Thyroid gland (tissue), 4 donors: ENCODE results near the gene SECISBP2L. TPM values are rescaled to one million over a fixed set of nuclear protein-coding genes. Genes with fewer than 3 reads are reported as not detected.

Experiments used
- DNase-seq, 2 donors: peaks; one replicate each; pipeline ENCODE4 v3.0.0-alpha.2; 2019
- H3K27ac ChIP-seq, 3 donors: fragments of 200-600 bp; sonication (generic); 1 replicate in 2 of 3; 2 replicates in 1 of 3; pipeline ENCODE4 v1.5.1; 2016 to 2019; ENCODE audit warnings: mild to moderate bottlenecking in 1 of 3, moderate library complexity in 1 of 3
- H3K27me3 ChIP-seq: fragments of 200-600 bp; sonication (generic); one replicate; pipeline ENCODE4 v1.5.1; 2019
- H3K36me3 ChIP-seq, 2 donors: fragments of 200-600 bp; sonication (generic); one replicate each; pipeline ENCODE4 v1.5.1; 2016 to 2019
- H3K4me1 ChIP-seq, 2 donors: fragments of 200-600 bp; sonication (generic); one replicate each; pipeline ENCODE4 v1.5.1; 2017 to 2019
- H3K4me3 ChIP-seq, 3 donors: fragments of 200-600 bp; sonication (generic); replicated peaks in 1 of 3; 1 replicate in 2 of 3; 2 replicates in 1 of 3; pipeline ENCODE4 v1.5.1; 2016; ENCODE audit warnings: mild to moderate bottlenecking in 1 of 3
- H3K9me3 ChIP-seq: fragments of 200-600 bp; sonication (generic); one replicate; pipeline ENCODE4 v1.5.1; 2017
- POLR2A ChIP-seq, 2 donors: fragments of 450-650 bp; IDR thresholded peaks; one replicate each; pipeline ENCODE4 v1.6.1; 2017; ENCODE audit warnings: antibody characterized with exemption in 2 of 2, mild to moderate bottlenecking in 2 of 2, moderate library complexity in 1 of 2
- WGBS, 2 donors: methylation state at CpG; one replicate each; pipeline ENCODE4 v1.1.5; 2017; 5-methylcytosine and 5-hydroxymethylcytosine counted together
- intact Hi-C: fragments of 100-400 bp; cut with DNase I; formaldehyde crosslinking; loops from one replicate; pipeline ENCODE4 v1.15.1; 2023
- total RNA-seq, 4 donors: library from RNA; depleted of rRNA; stranded (reverse); fragments of >200 nt; gene quantifications; one replicate each; pipeline ENCODE4 v1.2.3, GENCODE V29; 2016
- TF ChIP-seq, protein P1 (sequence below), 6 experiments: fragments of 200-600 bp in 3 of 6; fragments of 450-650 bp in 3 of 6; sonication (generic) in 3 of 6; IDR thresholded peaks; one replicate each; pipeline ENCODE4 v1.5.1; 2016 to 2019; ENCODE audit warnings: antibody characterized with exemption in 6 of 6, mild to moderate bottlenecking in 2 of 6, inconsistent platforms in 1 of 6, moderate library complexity in 1 of 6

SECISBP2L gene
- total RNA-seq, 4 donors from 2014 or later: 53.9 to 88.8 (median 60.9) TPM

DNA sequence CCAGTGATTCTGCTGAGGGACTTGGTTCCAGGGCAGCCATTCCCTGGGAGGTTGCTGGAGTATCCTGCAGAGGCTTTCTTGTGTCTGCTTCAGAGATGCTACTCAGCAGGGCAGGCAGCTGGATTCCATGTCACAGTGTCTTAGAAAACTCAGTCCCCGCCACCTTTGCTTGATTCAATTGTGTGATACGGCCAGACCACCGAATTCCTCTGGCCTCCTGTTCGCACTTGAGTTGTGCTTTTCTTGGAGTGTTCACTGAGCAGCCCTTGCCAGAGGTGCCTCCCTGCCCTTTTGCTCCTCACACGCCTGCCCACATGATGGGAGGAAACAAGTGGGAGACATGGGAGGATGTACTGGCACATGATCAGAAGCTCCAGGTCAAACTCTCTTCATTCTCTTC lies 62.9 kb downstream of the SECISBP2L start:
- no peak for DNase-seq
- H3K4me3 ChIP-seq: no peak overlapping the region
- H3K36me3 ChIP-seq: no peaks in the 10 kb centered on the region
- intact Hi-C loops: no loop called here
- no peak overlapping the region for H3K27ac ChIP-seq
- H3K4me1 ChIP-seq: no peaks in the 10 kb centered on the region
- no peaks in the 10 kb centered on the region for H3K9me3 ChIP-seq
- TF ChIP-seq, protein P1, sequence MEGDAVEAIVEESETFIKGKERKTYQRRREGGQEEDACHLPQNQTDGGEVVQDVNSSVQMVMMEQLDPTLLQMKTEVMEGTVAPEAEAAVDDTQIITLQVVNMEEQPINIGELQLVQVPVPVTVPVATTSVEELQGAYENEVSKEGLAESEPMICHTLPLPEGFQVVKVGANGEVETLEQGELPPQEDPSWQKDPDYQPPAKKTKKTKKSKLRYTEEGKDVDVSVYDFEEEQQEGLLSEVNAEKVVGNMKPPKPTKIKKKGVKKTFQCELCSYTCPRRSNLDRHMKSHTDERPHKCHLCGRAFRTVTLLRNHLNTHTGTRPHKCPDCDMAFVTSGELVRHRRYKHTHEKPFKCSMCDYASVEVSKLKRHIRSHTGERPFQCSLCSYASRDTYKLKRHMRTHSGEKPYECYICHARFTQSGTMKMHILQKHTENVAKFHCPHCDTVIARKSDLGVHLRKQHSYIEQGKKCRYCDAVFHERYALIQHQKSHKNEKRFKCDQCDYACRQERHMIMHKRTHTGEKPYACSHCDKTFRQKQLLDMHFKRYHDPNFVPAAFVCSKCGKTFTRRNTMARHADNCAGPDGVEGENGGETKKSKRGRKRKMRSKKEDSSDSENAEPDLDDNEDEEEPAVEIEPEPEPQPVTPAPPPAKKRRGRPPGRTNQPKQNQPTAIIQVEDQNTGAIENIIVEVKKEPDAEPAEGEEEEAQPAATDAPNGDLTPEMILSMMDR (IDR thresholded peaks at IDR 0.05): no peak
- WGBS, 2 donors: 46 to 56% methylated on average over 5 of the region's 5 CpGs
- no peaks in the 10 kb centered on the region for H3K27me3 ChIP-seq

DNA sequence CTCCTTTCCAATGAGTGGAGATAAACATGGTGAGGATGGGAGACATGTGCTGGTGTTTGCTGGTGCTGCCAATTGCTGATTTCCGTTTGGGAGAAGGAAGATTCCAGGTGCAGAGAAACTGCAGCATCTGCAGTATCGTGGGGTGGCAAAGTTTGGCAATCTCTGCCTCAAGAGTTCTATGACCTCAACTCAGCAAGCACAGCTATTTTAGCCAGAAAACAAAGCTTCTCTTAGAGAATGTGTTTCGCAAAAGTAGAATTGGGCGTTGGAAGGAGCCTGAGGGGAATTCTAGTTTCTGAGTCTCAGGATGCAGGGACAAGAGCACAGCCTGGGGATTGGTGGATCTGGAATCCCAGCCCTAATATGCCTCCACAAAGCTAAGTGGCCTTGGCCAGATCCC lies 64.3 kb downstream of the SECISBP2L start:
- no peak for TF ChIP-seq POLR2A (IDR thresholded peaks at IDR 0.05)
- TF ChIP-seq, protein P1 (IDR thresholded peaks at IDR 0.05): no peak
- Histone ChIP-seq H3K9me3 (no peaks in the 10 kb centered on the region), H3K4me1 (no peaks in the 10 kb centered on the region), H3K36me3 (no peaks in the 10 kb centered on the region), H3K27me3 (no peaks in the 10 kb centered on the region), H3K27ac (no peak overlapping the region), H3K4me3 (no peak overlapping the region)
- intact Hi-C loops: no loop called here
- WGBS, 2 donors: 48 to 57% methylated on average over 4 of the region's 4 CpGs
- no peak for DNase-seq

DNA sequence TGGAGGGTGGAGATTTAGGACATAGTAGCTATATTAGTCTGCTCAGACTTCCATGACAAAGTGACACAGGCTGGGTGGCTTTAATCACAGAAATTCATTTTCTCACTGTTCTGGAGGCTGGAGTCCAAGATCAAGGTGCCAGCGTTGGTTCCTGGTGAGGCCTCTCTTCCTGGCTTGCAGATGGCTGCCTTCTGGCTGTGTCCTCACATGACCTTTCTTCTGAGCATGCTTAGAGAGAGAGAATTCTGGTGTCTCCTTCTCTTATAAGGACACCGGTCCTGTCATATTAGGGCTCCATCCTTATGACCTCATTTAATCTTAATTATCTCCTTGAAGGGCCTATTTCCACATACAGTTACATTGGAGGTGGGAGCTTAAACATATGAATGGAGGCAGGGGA lies 67.6 kb downstream of the SECISBP2L start:
- no peaks in the 10 kb centered on the region for H3K9me3 ChIP-seq
- intact Hi-C loops: no loop called here
- no peak overlapping the region for H3K27ac ChIP-seq
- no peak overlapping the region for H3K4me3 ChIP-seq
- H3K4me1 ChIP-seq: peaks cover 3 to 5% of the 10 kb centered on the region in 2 donors
- WGBS, 2 donors: 70 to 85% methylated on average over 2 of the region's 2 CpGs
- no peak for DNase-seq
- TF ChIP-seq POLR2A (IDR thresholded peaks at IDR 0.05): no peak
- TF ChIP-seq, protein P1 (IDR thresholded peaks at IDR 0.05): no peak
- H3K27me3 ChIP-seq: no peaks in the 10 kb centered on the region
- H3K36me3 ChIP-seq: no peaks in the 10 kb centered on the region

DNA sequence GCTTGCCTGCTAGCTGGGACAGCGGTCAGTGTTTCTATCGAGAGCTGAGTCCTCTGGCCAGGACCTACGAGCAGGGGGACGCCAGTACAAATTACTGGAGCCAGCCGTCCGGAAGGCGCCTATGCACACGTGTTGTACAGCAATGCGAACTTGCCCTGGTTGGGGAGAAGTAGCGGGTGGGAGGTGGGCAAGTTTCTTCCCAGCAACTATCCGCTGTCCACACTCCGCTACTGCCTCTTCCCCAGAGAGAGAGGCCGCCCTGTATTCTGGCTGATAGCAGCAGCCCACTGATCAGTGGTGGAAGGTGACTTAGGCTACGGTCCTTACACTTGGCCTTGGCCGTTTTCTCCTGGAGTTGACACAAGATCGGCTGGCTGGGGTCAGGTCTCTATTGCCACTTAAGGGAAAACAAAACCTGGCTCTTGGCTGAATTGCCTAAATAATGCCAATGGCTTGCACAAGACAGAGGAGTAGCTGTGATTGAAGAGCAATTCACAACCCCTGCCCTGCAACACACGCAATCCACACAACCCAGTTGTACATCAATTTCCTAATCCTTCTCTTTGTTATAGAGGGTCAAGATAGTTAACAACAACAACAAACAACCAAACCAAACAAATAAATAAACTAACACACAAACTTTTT lies 69.7 kb downstream of the SECISBP2L start:
- H3K36me3 ChIP-seq: no peaks in the 10 kb centered on the region
- DNase-seq: no peak
- 82 to 91% methylated on average over 17 of the region's 17 CpGs for WGBS, 2 donors
- intact Hi-C loops: no loop called here
- H3K9me3 ChIP-seq: no peaks in the 10 kb centered on the region
- no peak overlapping the region for H3K4me3 ChIP-seq
- H3K4me1 ChIP-seq: peaks cover 3 to 5% of the 10 kb centered on the region in 2 donors
- no peak overlapping the region for H3K27ac ChIP-seq
- H3K27me3 ChIP-seq: no peaks in the 10 kb centered on the region
- TF ChIP-seq, protein P1 (IDR thresholded peaks at IDR 0.05): no peak
- no peak for TF ChIP-seq POLR2A (IDR thresholded peaks at IDR 0.05)

DNA sequence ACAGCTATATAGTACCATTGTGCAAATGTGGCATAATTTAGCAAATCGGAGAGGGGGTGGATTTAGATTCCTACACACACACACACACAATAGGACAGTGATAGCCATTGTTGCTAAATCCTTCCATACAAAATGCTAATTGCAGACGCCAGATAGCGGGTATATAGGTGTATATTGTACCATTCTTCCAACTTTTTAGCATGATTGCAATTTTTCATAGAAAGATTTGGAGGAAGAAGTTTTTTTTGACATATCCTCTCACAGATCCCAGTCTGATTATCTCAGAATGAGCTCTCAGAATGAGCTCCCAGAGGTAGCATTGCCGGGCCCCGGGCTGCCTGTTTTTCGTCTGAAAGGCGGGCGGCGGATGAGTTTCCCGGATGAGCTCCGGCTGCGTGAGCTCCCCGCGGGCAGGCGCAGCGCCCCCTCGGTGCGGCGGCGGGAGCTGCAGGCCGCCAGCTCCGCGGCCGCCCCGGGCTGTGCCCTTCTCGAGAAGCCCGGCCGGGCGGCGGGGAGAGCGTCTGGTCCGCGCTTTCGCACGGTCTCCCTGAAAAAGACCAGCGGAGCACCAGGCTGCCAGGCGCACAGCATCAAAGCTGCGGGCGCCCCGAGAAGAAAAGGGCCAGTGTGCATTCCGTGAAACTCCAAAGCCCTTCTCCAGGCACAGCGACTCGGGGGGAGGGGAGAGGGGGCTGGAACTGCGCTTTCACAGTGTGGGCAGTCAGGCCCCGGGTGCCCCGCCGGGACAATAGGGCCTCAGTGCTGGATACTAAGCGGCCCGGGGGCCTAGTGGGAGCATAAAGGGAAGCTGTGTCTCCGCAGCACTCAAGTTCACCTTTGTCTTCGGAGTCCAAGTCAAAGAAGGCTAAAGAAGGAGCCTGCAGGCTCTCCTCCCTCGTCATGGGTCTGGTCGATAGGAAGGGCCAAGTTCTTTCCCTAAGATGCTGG lies 70.5 kb downstream of the SECISBP2L start:
- Histone ChIP-seq H3K4me1 (peaks cover 3 to 5% of the 10 kb centered on the region in 2 donors), H3K27me3 (no peaks in the 10 kb centered on the region), H3K9me3 (no peaks in the 10 kb centered on the region), H3K36me3 (no peaks in the 10 kb centered on the region), H3K27ac (peak overlapping the region in 2 of 3 donors; percentile 20 to 61), H3K4me3 (peak overlapping the region in 2 of 3 donors; percentile 21 to 34)
- TF ChIP-seq POLR2A (IDR thresholded peaks at IDR 0.05): no peak
- TF ChIP-seq, protein P1 (IDR thresholded peaks at IDR 0.05): peak; percentile 23 to 99 (median 90)
- DNase-seq: peak; percentile 72 to 80
- intact Hi-C loops: no loop called here
- WGBS, 2 donors: 9 to 19% methylated on average over 25 to 39 of the region's 53 CpGs
